Liver (tissue), 3 donors: ENCODE measurements around the gene IPMK.

Source experiments
- JUND ChIP-seq, 2 donors: IDR thresholded peaks; 2 replicates each; pipeline ENCODE4 v1.6.1; 2016; ENCODE audit warnings: antibody characterized with exemption in 2 of 2
- MAX ChIP-seq: IDR thresholded peaks from 2 replicates; pipeline ENCODE4 v1.6.1; 2016; ENCODE audit warnings: antibody characterized with exemption
- RAD21 ChIP-seq, 2 donors: IDR thresholded peaks; 2 replicates each; pipeline ENCODE4 v1.6.1; 2016; ENCODE audit warnings: antibody characterized with exemption in 2 of 2, mild to moderate bottlenecking in 2 of 2
- REST ChIP-seq: IDR thresholded peaks from 2 replicates; pipeline ENCODE4 v1.6.1; 2016; ENCODE audit warnings: antibody characterized with exemption, mild to moderate bottlenecking
- TF ChIP-seq, protein P1 (sequence below): fragments of 150-350 bp; IDR thresholded peaks from 2 replicates; pipeline ENCODE4 v1.5.1; 2017; ENCODE audit warnings: improper control_type of control experiment, low read depth, low read length; ENCODE audit not compliant: missing input control
- donor health status: healthy.
- donor health status: healthy.

- TF ChIP-seq, protein P1, sequence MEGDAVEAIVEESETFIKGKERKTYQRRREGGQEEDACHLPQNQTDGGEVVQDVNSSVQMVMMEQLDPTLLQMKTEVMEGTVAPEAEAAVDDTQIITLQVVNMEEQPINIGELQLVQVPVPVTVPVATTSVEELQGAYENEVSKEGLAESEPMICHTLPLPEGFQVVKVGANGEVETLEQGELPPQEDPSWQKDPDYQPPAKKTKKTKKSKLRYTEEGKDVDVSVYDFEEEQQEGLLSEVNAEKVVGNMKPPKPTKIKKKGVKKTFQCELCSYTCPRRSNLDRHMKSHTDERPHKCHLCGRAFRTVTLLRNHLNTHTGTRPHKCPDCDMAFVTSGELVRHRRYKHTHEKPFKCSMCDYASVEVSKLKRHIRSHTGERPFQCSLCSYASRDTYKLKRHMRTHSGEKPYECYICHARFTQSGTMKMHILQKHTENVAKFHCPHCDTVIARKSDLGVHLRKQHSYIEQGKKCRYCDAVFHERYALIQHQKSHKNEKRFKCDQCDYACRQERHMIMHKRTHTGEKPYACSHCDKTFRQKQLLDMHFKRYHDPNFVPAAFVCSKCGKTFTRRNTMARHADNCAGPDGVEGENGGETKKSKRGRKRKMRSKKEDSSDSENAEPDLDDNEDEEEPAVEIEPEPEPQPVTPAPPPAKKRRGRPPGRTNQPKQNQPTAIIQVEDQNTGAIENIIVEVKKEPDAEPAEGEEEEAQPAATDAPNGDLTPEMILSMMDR = no peak
- TF ChIP-seq JUND (IDR thresholded peaks at IDR 0.05) (no peak), MAX (no peak), RAD21 (IDR thresholded peaks at IDR 0.05) (no peak), REST (no peak)
Measured at GRCh38 chr10:58278274-58278961, 10.7 kb upstream of the IPMK start.
